Brain microvascular endothelial cell (primary cell): ENCODE measurements around the gene NUDT4.

Experiments
- DNase-seq: peaks from one replicate; pipeline ENCODE4 v3.0.0-alpha.2; 2020
- H3K27ac ChIP-seq: fragments of 250-450 bp; sonication (Bioruptor Pico); 2 replicates; pipeline ENCODE4 v1.5.1; 2020; ENCODE audit warnings: mild to moderate bottlenecking, moderate library complexity
- H3K27me3 ChIP-seq: fragments of 250-450 bp; sonication (Bioruptor Pico); replicated peaks from 2 replicates; pipeline ENCODE4 v1.5.1; 2020; ENCODE audit warnings: mild to moderate bottlenecking
- H3K36me3 ChIP-seq: fragments of 250-450 bp; sonication (Bioruptor Pico); replicated peaks from 2 replicates; pipeline ENCODE4 v1.5.1; 2020; ENCODE audit warnings: mild to moderate bottlenecking
- H3K4me3 ChIP-seq: 2 replicates; pipeline ENCODE4 v1.5.1; 2011; ENCODE audit warnings: low read depth, mild to moderate bottlenecking, control low read depth, low read length, moderate library complexity
- CTCF ChIP-seq: IDR thresholded peaks from 2 replicates; pipeline ENCODE4 v1.5.1; 2011; ENCODE audit warnings: low read depth, mild to moderate bottlenecking, moderate library complexity, low read length, control low read depth, inconsistent platforms; ENCODE audit errors: missing control alignments
- in situ Hi-C: cut with HindIII; loops from 2 replicates; pipeline ENCODE4 v1.10.0; 2017; ENCODE audit warnings: low sequenced_read_pairs, low pct_ligation_motif_present

NUDT4 gene

GRCh38 chr12:93456077-93456476 is 78.4 kb downstream of the NUDT4 start:
- TF ChIP-seq CTCF: no peak
- Histone ChIP-seq H3K27me3 (no peaks in the 10 kb centered on the region), H3K4me3 (no peak overlapping the region), H3K27ac (no peak overlapping the region), H3K36me3 (no peaks in the 10 kb centered on the region)
- DNase-seq: no peak
- in situ Hi-C loops: no loop called here
